ENCODE results near the gene CCDC60. TPM values are rescaled to one million over a fixed set of nuclear protein-coding genes. Genes with fewer than 3 reads are reported as not detected.

Gene CCDC60
- polyA plus RNA-seq, 3 donors = 0.12 to 0.16 TPM; not detected in 1

DNA sequence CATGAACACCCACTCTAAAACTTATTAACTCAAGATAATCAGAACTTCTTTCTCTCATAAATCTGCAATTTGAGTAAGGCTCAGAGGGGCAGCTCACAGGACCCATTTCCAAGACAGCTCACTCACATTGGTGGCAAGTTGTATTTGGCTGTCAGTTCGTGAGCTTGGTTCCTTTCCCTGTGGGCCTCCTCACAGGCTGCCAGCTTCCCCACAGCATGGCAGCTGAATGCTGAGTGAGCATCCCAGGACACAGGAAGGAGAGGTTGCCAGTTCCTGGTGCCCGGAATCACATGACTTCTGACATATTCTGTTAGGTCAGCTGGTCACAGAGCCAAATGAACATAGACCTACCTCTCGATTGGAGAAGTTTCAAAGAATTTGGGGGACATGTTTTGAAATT lies 142.4 kb downstream of the CCDC60 start:
- DNase-seq (ENCODE audit: extremely low read depth in 1 of 11, low read depth in 9 of 11, low spot score in 4 of 11) = no peak

DNA sequence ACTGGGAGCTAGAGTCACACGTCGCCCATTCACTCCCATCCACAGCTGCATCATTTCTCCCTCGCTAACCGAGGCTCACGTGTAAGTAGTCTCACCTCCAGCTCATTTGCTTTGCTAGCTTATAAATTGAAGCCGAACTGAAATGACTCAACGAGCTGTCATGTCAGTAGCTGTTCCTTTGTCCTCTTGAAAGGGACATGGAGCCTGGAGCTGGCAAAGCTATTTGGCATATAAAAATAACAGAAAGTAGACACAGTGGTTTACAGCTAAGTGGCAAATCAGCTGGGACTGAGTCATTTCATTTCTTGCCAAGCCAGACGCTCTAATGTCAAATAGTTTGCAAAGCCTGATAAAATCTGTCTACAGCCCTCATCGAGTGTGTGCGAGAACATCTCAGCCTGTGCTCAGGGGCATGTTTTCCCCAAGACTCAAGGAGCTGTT lies 144.6 kb downstream of the CCDC60 start:
- DNase-seq (ENCODE audit: extremely low read depth in 1 of 11, low read depth in 9 of 11, low spot score in 4 of 11) = no peak

DNA sequence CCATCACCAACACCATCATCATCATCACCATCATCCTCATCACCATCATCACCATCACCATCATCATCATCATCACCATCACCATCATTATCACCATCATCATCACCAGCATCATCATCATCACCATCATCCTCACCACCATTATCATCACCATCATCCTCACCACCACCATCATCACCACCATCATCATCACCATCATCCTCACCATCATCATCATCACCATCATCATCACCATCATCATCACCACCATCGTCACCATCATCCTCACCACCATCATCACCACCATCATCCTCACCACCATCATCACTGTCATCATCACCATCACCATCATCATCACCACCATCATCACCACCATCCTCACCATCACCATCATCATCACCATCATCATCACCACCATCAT lies 146.0 kb downstream of the CCDC60 start:
- DNase-seq (ENCODE audit: extremely low read depth in 1 of 11, low read depth in 9 of 11, low spot score in 4 of 11) = no peak

DNA sequence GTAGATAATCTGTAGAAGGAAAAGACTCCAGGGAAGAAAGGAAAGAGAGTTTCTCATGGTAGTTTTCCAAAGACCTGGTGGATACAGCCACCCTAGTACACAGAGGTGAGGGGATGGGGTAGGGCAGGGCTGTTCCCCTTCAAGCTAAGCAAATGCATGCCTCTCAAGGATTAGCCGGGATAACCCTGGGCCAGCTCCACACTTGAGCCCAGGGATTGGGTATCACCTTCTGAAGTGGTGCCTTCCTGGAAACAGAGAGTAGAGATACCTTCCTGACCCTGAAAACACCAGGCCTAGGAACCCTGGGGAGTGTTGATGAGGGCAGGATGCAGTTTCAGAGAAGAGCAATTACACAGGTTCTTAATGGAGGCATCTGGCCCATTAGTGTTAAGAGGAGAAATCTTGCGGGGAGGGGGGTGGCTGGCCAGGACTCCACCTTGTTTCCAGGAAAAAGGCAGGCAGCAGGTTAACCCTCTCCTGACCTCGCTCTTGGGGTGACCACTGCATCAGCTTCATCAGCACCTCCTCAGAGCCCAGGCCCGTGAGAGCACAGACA lies 152.1 kb downstream of the CCDC60 start:
- DNase-seq (ENCODE audit: extremely low read depth in 1 of 11, low read depth in 9 of 11, low spot score in 4 of 11) = no peak

DNA sequence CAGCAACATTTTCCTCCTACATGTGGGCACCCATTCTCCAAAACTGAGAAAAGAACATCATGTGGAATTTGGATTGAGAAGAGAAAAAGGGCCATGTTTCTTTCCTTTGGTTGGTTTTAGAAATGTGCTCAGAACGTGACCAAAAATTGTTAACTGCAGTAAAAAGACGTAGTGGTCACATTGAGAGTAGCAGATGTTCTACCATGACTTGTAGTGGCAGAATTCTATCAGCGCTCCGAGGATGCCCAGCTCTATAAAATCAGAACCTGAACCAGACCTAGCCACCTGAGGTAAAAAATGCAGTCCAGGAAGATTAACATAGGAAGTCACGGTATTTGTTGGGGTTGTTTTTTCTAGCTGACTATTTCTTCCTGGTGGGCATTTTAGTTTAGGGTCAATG lies 157.3 kb downstream of the CCDC60 start:
- no peak for DNase-seq (ENCODE audit: extremely low read depth in 1 of 11, low read depth in 9 of 11, low spot score in 4 of 11)

DNA sequence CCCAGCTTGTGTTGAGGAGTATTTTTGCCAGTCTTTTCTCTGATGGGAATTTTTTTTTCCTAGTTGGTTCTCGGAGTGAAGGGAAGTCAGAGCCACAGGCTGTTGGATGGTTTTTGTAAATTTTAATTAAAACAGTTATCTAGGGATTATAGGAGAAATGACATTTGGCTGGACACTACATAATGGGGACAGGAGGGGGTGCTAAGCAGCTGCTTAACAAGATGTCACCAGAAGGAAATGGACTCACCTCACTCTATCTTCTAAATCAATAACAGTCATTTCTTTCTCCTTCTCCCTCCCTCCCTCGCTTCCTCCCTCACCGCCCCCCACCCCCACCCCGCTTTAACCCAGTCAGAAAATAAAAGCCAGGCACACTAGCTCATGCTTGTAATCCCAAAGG lies 165.7 kb downstream of the CCDC60 start:
- no peak for DNase-seq (ENCODE audit: extremely low read depth in 1 of 11, low read depth in 9 of 11, low spot score in 4 of 11)

DNA sequence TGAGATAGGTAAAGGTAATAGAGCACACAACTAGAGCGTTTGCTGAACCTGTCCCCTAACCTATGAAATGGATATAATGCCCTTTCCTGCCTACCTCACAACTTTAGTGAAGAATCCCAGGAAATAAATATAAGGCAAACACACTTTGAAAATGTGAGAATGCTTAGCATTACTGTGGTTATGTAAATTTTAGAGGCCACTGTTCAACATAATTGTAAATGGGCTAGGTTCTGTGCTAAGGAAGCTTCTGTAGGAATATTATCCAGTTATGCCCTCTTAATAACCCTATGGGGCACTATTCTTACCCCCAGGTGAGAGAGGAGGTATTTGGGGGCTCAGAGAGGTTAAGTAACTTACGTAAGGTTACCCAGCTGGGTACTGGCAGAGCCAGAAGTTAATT lies 166.5 kb downstream of the CCDC60 start:
- DNase-seq (ENCODE audit: extremely low read depth in 1 of 11, low read depth in 9 of 11, low spot score in 4 of 11) = no peak

DNA sequence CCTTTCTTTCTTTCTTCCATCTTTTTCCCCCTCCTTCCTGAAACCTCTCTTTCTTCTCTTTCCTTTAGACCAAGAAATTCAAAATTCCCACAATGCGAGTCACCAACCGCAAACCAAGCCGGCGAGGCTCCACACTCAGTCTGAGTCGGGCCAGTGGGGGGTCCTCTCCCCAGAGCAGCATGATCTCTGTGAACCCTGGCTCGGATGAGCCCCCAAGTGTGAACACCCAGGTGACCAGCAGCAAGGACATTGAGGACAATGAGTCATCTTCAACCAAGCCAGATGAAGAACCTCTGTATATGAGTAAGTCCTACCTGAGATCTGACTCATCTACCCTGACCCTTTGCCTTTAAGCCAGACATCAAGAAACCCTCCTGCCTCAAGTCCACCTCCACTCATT lies 170.5 kb downstream of the CCDC60 start:
- no peak for DNase-seq (ENCODE audit: extremely low read depth in 1 of 11, low read depth in 9 of 11, low spot score in 4 of 11)

DNA sequence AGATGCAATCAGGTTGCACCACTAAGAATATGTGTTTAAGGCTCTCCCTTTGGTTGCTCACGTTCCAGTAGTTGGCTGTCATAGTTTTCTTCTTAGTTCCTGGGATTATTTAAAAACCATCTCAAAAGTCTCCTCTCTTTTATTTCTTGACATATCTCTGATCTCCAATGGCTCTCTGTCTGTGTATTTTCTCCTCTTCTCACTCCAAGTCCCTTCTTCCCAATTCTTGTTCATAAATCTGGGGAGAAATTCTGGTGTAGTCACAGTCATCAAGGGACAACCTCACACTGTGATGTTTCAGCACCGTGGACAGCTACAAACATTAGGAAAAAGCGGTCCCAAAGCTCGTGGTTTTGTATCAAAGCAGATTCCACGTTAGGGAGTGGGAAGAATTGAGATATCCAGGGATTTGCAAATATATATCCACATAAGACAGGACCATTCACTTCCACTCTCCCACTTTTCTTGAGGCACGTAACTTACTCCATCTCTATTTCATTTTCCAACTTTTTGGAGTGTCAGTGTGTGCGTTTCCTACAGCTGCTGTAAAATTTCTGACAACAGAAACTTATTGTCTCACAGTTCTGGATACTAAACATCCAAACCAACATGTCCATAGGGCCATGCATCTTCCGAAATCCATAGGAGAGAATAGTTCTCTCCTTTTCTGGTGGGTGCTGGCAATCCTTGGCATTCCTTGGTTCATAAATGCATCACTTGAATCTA lies 178.4 kb downstream of the CCDC60 start:
- peak; percentile 3 to 59 (median 34) for DNase-seq (ENCODE audit: extremely low read depth in 1 of 11, low read depth in 9 of 11, low spot score in 4 of 11)

DNA sequence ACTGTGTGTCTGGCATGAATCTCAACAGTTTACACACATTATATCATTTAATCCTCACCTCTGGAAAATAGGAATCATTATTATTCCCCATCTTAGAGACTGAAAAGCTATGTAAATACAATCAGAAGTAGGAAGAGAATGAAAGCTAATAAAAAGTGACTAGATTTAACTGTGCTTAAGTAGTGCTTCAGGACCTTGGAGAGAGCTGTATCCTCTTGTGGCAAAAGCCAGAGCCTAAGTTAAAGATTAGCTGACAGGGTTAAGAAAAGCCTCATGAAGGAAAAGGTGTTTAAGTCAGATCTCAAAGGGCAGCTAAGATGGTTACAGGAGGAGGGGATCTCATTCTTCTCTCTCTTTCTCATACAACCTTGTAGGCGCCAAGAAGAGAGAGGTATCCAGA lies 193.7 kb downstream of the CCDC60 start:
- DNase-seq (ENCODE audit: extremely low read depth in 1 of 11, low read depth in 9 of 11, low spot score in 4 of 11) = peak in 9 of 11 donors; percentile 4 to 48 (median 14)

DNA sequence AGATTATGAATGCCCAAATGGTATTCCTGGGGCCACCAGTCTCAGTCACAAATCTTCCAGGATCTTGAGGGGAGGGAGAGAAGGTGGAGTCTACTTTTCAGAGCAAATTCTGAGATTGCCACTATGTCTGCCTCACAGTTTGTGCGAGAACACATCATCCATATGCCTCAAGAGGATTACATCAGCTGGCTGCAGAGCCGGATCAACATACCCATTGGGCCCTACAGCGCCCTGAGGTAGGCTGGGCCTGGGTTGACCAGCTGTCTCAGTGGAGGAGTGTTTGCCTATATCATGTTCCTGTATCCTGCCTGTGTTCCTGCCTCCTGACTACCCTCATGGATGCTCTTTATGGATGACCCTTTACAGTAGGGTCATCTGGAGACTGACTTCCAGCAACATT lies 205.9 kb downstream of the CCDC60 start:
- DNase-seq (ENCODE audit: extremely low read depth in 1 of 11, low read depth in 9 of 11, low spot score in 4 of 11) = no peak

DNA sequence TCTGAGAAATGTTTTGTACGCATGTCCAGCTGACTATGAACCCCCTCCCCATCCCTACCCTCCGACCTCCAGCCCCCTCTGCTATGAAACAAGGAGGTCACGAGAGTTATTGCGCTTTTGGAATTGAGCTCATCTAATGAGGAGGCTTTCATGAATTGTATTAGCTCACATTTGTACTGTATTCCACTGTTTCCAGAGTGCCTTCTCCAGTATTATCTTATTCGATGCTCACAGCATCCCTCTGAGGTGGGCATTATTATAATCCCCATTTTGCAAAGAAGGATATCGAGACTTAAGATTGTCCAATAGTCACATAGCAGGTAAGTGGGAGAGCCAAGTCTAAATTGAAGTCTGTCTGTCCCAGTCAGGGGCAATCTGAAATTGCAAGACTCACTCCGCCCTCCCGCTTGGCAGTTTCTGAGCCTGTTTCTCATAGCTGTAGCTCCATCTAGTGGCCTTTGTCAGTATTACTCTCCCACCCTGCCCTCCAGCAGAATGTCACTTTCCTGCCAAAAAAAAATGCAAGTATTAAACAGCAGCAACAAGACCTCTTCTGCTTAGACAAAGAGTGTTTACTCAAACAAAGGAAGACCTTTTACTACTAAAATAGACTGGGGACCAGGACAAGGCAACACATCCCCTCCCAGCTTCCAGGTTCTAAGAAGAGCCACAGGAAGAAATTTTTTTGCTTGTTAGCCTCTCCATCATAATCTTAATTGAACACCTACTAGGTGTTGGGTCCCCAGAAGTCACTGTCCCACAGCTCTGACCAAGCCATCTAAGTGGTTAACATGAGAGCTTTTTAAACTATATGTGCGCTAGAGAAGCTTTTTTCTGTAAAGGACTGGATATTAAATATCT lies 210.5 kb downstream of the CCDC60 start:
- peak in 10 of 11 donors; percentile 34 to 68 (median 44) for DNase-seq (ENCODE audit: extremely low read depth in 1 of 11, low read depth in 9 of 11, low spot score in 4 of 11)

DNA sequence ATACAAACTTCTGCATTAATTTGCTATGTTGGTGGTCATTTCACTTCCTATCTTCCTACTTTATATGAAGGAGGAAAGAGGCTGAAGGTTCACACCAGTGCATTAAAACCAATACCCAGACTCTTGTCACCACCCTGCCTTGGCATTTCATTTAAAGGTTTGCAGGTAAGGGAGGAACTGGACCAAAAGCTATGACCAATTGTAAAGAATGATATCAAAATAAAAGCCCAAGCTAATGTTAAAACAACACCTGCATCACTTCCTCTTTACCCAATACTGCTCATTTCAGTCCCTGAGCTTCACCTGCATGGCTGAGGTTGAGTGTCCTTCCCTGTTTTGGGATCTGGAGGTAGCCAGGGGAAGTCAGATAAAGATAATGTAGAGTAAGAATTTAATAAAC lies 211.8 kb downstream of the CCDC60 start:
- DNase-seq (ENCODE audit: extremely low read depth in 1 of 11, low read depth in 9 of 11, low spot score in 4 of 11) = no peak

DNA sequence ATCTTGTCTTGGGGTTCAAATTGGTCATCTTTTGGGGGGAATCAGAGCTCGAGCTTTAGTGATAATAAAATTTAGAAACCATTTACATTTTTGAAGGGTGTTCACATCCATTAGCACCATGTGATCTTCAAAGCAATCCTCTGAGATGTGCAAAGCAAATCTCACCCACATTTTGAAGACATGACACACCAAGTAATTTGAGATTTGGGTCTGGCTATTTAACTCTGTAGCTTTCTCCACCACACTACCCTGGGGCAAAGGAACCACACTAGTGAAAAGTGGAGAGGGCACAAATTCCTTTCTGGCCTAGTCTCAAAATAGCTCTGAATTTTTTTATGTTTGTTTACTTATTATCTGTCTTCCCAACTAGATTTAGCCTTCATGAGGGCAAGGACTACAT lies 212.5 kb downstream of the CCDC60 start:
- DNase-seq (ENCODE audit: extremely low read depth in 1 of 11, low read depth in 9 of 11, low spot score in 4 of 11) = no peak

DNA sequence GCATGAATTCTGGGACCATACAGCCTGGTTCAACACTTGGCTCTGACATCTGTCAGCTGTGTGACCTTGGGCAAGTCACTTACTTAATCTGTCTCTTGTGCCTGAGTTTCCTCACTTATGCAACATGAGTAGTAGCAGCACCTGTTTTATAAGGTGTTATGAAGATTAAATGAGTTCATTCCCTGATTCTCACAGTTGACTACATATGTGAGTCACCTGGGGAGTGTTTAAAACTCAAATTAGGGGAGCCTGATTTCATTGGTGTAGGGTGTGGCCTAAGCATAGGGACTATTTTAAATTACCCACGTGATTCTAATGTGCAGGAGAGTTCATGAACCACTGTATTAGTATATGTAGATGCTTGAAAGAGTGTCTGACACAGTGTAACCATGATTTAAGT lies 222.3 kb downstream of the CCDC60 start:
- DNase-seq (ENCODE audit: extremely low read depth in 1 of 11, low read depth in 9 of 11, low spot score in 4 of 11) = no peak

DNA sequence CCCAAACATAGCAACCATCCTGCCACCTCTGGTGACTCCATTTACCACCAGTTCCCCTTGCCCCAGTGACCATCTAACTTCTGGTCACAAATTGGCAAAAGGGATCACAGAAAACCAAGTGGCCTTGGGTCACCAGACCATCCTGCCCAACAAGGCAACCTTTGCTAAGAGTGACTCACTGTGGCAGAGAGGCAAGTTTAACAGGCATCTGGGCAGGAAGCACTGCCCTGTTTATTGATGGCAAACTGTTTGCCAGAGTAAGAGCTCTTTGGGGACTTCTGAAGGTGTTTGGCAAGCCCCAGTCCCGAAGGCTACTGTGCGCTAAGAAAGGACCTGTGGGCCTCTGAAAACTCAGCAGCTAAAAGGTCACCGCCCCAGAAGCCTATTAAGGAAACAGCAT lies 230.9 kb downstream of the CCDC60 start:
- no peak for DNase-seq (ENCODE audit: extremely low read depth in 1 of 11, low read depth in 9 of 11, low spot score in 4 of 11)

DNA sequence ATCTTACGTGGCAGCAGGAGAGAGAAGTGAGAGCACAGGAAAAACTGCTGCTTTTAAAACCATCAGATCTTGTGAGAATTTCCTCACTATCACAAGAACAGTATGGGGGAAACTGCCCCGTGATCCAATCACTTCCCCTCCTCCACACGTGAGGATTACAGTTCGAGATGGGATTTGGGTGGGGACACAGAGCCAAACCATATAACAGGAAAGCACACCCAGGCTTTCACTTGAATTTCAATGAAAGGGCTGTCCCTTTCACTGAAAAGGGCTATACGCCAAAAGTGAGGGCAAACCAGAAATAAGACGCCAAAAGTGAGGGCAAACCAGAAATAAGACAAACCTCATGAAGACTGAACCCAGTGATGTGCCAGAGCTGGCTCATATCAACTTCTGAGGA lies 236.2 kb downstream of the CCDC60 start:
- DNase-seq (ENCODE audit: extremely low read depth in 1 of 11, low read depth in 9 of 11, low spot score in 4 of 11) = no peak

DNA sequence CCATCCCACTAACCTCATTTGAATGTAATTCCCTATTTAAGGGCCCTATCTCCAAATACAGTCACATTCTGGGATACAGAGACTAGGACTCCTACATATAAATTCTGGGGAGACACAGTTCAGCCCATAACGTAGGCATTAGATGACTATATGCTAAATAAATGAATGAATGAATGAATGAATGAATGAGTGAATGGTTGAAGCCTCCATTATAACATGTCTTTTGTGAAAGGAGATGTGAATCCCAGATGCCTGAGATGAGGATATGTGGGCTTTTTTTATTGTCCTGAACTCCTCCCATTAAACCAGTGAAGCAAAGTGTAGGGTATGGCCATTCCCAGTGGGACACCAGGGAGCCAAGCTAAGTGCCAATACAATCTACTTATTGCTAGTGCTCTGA lies 238.6 kb downstream of the CCDC60 start:
- no peak for DNase-seq (ENCODE audit: extremely low read depth in 1 of 11, low read depth in 9 of 11, low spot score in 4 of 11)

DNA sequence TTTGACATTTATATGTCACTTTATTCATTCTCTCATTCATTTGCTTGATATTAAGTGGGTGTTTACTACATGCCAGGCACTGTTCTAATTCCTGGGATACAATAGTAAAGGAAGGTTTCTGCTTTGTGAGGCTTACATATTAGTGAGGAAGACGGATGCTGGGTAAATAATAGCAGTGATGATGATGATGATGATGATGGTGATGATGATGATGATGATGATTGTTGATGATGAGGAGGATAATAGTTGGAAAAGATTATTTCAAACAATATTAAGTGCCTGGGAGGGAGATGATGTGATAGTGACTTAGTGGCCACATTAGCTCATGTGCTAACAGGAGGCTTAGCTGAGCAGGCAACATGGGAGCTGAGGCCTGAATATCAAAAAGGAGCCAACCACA lies 239.7 kb downstream of the CCDC60 start:
- no peak for DNase-seq (ENCODE audit: extremely low read depth in 1 of 11, low read depth in 9 of 11, low spot score in 4 of 11)

DNA sequence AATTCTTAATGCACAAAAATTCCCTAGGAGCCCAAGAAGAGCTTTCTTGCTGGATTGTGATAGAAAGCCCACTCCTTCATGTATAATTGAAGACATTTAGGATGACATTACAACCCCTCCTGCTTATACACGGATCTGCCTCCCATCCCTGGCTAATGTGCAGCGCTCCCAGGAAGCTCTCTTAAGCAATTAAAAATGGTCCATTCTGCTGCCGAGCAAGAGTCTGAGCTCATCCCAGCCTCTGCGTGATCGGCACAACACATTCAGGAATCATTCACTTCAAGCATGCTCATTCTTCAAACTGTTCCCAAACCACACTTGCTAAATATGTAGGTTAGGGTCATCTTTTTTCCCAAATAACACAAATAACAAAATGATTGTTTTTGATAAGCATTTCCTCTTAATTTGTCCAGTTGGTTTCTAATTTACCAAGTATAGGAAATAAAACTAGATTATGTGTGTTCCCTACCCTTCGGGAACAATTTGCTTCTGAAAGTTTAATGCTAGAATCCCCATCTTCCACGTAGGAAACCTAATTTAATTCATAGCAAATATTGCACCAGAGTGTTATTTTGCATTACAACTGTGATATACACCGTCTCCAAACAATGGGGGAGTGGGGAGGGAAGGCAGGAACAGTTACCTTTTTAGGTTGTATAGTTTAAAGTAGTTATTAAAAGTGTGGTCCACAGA lies 241.7 kb downstream of the CCDC60 start:
- no peak for DNase-seq (ENCODE audit: extremely low read depth in 1 of 11, low read depth in 9 of 11, low spot score in 4 of 11)
